SK-N-SH (cell line): ENCODE results near the gene PTGIR. TPM values are rescaled to one million over a fixed set of nuclear protein-coding genes. Genes with fewer than 3 reads are reported as not detected.

Experiments
- CTCF ChIA-PET: fragments of 300-600, 350-600 bp; formaldehyde crosslinking; extraction: SDS; loops from one replicate; lab custom pipeline; 2021; lab: Yijun Ruan, JAX
- POLR2A ChIA-PET: fragments of 350-600 bp; sonication (Branson Sonifier 250); formaldehyde crosslinking; extraction: SDS; loops from one replicate; lab custom pipeline; 2020; ENCODE audit warnings: antibody characterized with exemption, inconsistent platforms; lab: Yijun Ruan, JAX
- DNase-seq: peaks from one replicate; pipeline ENCODE4 v3.0.0; 2012
- H2AFZ ChIP-seq: fragments of 200-600 bp; sonication (generic); 2 replicates; pipeline ENCODE4 v1.8.1; 2016; ENCODE audit warnings: antibody characterized with exemption, mild to moderate bottlenecking, low read depth
- H3F3A ChIP-seq: fragments of 200-600 bp; sonication (generic); replicated peaks from 2 replicates; pipeline ENCODE3; 2016; ENCODE audit warnings: antibody characterized with exemption, mild to moderate bottlenecking; ENCODE audit not compliant: insufficient read depth
- H3K27ac ChIP-seq, 2 experiments: fragments of 200-500 bp in 1 of 2; fragments of 200-600 bp in 1 of 2; sonication (Bioruptor generic) in 1 of 2; sonication (generic), shearing (Covaris generic) in 1 of 2; 2 replicates each; pipeline versions ENCODE4 v1.5.1 to v1.6.1; 2014 to 2016; ENCODE audit warnings: low read depth in 2 of 2, inconsistent platforms in 1 of 2, low read length in 1 of 2, mild to moderate bottlenecking in 1 of 2, mixed read lengths in 1 of 2
- H3K27me3 ChIP-seq: fragments of 200-600 bp; sonication (generic), shearing (Covaris generic); 2 replicates; pipeline ENCODE4 v1.6.1; 2016; ENCODE audit warnings: mixed run types; ENCODE audit not compliant: insufficient read depth
- H3K36me3 ChIP-seq, 2 experiments: fragments of 200-500 bp in 1 of 2; fragments of 200-600 bp in 1 of 2; sonication (Bioruptor generic) in 1 of 2; sonication (generic) in 1 of 2; replicated peaks in 1 of 2; 2 replicates each; pipeline versions ENCODE3 to v1.5.1; 2014 to 2016; ENCODE audit warnings: low read length in 1 of 2, mild to moderate bottlenecking in 1 of 2; ENCODE audit not compliant: insufficient read depth in 2 of 2, control insufficient read depth in 1 of 2
- H3K4me1 ChIP-seq, 2 experiments: fragments of 200-500 bp in 1 of 2; fragments of 200-600 bp in 1 of 2; sonication (Bioruptor generic) in 1 of 2; sonication (generic), shearing (Covaris generic) in 1 of 2; 2 replicates each; pipeline versions ENCODE4 v1.5.1 to v1.6.1; 2014 to 2016; ENCODE audit warnings: low read depth in 1 of 2, low read length in 1 of 2, mixed run types in 1 of 2; ENCODE audit not compliant: insufficient read depth in 2 of 2, control insufficient read depth in 1 of 2
- H3K4me2 ChIP-seq: fragments of 200-600 bp; sonication (generic), shearing (Covaris generic); 2 replicates; pipeline ENCODE4 v1.6.1; 2017; ENCODE audit warnings: mixed run types
- H3K4me3 ChIP-seq, 2 experiments: fragments of 200-500 bp in 1 of 2; fragments of 200-600 bp in 1 of 2; sonication (Bioruptor generic) in 1 of 2; sonication (generic), shearing (Covaris generic) in 1 of 2; 2 replicates each; pipeline versions ENCODE4 v1.5.1 to v1.8.1; 2014 to 2016; ENCODE audit warnings: low read depth in 2 of 2, inconsistent platforms in 1 of 2, low read length in 1 of 2, mild to moderate bottlenecking in 1 of 2, mixed read lengths in 1 of 2, moderate library complexity in 1 of 2
- H3K79me2 ChIP-seq: fragments of 200-600 bp; sonication (generic); 2 replicates; pipeline ENCODE4 v1.8.1; 2017; ENCODE audit warnings: mild to moderate bottlenecking; ENCODE audit not compliant: insufficient read depth
- H3K9ac ChIP-seq: fragments of 200-600 bp; sonication (generic); 2 replicates; pipeline ENCODE4 v1.6.1; 2017; ENCODE audit warnings: mixed run types
- H3K9me2 ChIP-seq: fragments of 200-600 bp; sonication (generic); 2 replicates; pipeline ENCODE4 v1.6.1; 2017; ENCODE audit warnings: mixed run types
- H3K9me3 ChIP-seq: fragments of 200-600 bp; sonication (generic); 2 replicates; pipeline ENCODE4 v1.6.1; 2017; ENCODE audit warnings: mixed run types, mild to moderate bottlenecking, moderate library complexity
- H4K20me1 ChIP-seq: fragments of 200-600 bp; sonication (generic); 2 replicates; pipeline ENCODE4 v1.6.1; 2017; ENCODE audit warnings: mild to moderate bottlenecking, mixed run types; ENCODE audit not compliant: insufficient read depth
- CHD2 ChIP-seq: fragments of 150-350 bp; IDR thresholded peaks from 2 replicates; pipeline ENCODE4 v1.6.1; 2018; ENCODE audit warnings: low read length; ENCODE audit not compliant: partially characterized antibody
- ELF1 ChIP-seq: IDR thresholded peaks from 2 replicates; pipeline ENCODE4 v1.4.0; 2012
- EP300 ChIP-seq, 2 experiments: IDR thresholded peaks; 2 replicates each; pipeline versions ENCODE4 v1.4.0 to v1.6.1; 2012; ENCODE audit warnings: borderline replicate concordance in 1 of 2, low read depth in 1 of 2, low read length in 1 of 2
- EZH2phosphoT487 ChIP-seq: fragments of 200-600 bp; sonication (generic); IDR thresholded peaks from 2 replicates; pipeline ENCODE4 v1.6.1; 2017; ENCODE audit warnings: low read depth, mixed run types, mild to moderate bottlenecking, antibody characterized with exemption, moderate library complexity, borderline replicate concordance
- FOXM1 ChIP-seq: IDR thresholded peaks from 2 replicates; pipeline ENCODE4 v1.4.0; 2012; ENCODE audit warnings: low read depth, mild to moderate bottlenecking
- GATA2 ChIP-seq: sonication (generic); formaldehyde crosslinking; IDR thresholded peaks from 2 replicates; pipeline ENCODE4 v1.5.0; 2020; ENCODE audit warnings: mild to moderate bottlenecking, missing genetic modification reagents
- NFIC ChIP-seq: IDR thresholded peaks from 2 replicates; pipeline ENCODE4 v1.4.0; 2012; ENCODE audit warnings: borderline replicate concordance
- NRF1 ChIP-seq: IDR thresholded peaks from 2 replicates; pipeline ENCODE4 v1.6.1; 2012; ENCODE audit warnings: low read depth, mild to moderate bottlenecking, low read length
- POLR2AphosphoS5 ChIP-seq: IDR thresholded peaks from 2 replicates; pipeline ENCODE4 v1.6.1; 2012; ENCODE audit warnings: low read depth, low read length
- RFX5 ChIP-seq: IDR thresholded peaks from 2 replicates; pipeline ENCODE4 v1.6.1; 2012; ENCODE audit warnings: mild to moderate bottlenecking, improper control_type of control experiment, low read length
- TEAD4 ChIP-seq: IDR thresholded peaks from 2 replicates; pipeline ENCODE4 v1.4.0; 2012; ENCODE audit warnings: mild to moderate bottlenecking, borderline replicate concordance; ENCODE audit not compliant: insufficient read depth
- YY1 ChIP-seq: IDR thresholded peaks from 2 replicates; pipeline ENCODE4 v1.4.0; 2012; ENCODE audit warnings: low read depth, mild to moderate bottlenecking
- WGBS: methylation state at CpG from one replicate; pipeline ENCODE4 v1.1.6; 2017; ENCODE audit warnings: low lambda C conversion rate; 5-methylcytosine and 5-hydroxymethylcytosine counted together
- polyA plus RNA-seq, 3 experiments: library from polyadenylated mRNA; depleted of rRNA; stranded (reverse); fragments of >200 nt; gene quantifications; 2 replicates each; pipeline ENCODE4 v1.2.3, GENCODE V29; 2012
- TF ChIP-seq, protein P1 (sequence below): IDR thresholded peaks from 2 replicates; pipeline ENCODE4 v1.4.0; 2012; ENCODE audit warnings: low read depth, borderline replicate concordance
- TF ChIP-seq, protein P2 (sequence below): IDR thresholded peaks from 2 replicates; pipeline ENCODE4 v1.4.0; 2012; ENCODE audit warnings: low read depth, borderline replicate concordance

PTGIR gene
- polyA plus RNA-seq, 1 of the 3 experiments (the other 2 are of a cell fraction), result 2.5 TPM

DNA sequence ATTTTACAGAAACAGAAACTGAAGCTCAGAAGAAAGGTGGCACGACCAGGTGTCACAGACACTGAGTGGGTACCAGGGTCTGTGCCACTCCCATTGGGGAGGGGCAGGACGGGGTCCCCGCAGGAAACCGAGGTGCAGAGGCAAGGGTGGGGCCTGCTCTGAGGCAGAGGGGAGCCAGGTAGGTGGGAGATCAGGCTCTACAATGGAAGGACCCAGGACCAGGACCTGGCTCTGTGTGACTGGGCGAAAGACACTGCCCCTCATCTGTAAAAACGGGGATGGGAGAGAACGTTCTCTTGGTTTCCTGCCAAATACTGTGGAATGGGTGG is 2.8 kb downstream of the PTGIR start:
- TF ChIP-seq NRF1 (no peak), EP300 (IDR thresholded peaks at IDR 0.05; ENCODE audit: borderline replicate concordance in 1 of 2, low read depth in 1 of 2, low read length in 1 of 2) (no peak), ELF1 (no peak), TEAD4 (no peak), FOXM1 (no peak), CHD2 (no peak), POLR2AphosphoS5 (no peak), YY1 (no peak), NFIC (no peak), GATA2 (CRISPR knock-in tag) (no peak), EZH2phosphoT487 (no peak), RFX5 (no peak)
- TF ChIP-seq, protein P1, sequence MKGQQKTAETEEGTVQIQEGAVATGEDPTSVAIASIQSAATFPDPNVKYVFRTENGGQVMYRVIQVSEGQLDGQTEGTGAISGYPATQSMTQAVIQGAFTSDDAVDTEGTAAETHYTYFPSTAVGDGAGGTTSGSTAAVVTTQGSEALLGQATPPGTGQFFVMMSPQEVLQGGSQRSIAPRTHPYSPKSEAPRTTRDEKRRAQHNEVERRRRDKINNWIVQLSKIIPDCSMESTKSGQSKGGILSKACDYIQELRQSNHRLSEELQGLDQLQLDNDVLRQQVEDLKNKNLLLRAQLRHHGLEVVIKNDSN, result no peak
- TF ChIP-seq, protein P2, sequence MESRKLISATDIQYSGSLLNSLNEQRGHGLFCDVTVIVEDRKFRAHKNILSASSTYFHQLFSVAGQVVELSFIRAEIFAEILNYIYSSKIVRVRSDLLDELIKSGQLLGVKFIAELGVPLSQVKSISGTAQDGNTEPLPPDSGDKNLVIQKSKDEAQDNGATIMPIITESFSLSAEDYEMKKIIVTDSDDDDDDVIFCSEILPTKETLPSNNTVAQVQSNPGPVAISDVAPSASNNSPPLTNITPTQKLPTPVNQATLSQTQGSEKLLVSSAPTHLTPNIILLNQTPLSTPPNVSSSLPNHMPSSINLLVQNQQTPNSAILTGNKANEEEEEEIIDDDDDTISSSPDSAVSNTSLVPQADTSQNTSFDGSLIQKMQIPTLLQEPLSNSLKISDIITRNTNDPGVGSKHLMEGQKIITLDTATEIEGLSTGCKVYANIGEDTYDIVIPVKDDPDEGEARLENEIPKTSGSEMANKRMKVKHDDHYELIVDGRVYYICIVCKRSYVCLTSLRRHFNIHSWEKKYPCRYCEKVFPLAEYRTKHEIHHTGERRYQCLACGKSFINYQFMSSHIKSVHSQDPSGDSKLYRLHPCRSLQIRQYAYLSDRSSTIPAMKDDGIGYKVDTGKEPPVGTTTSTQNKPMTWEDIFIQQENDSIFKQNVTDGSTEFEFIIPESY, result no peak
- TF ChIP-seq, all 33 proteins: peak for 0
- no peaks in the 10 kb centered on the region for H3K27me3 ChIP-seq
- peaks cover 16 to 71% of the 10 kb centered on the region in 2 experiments for H3K4me1 ChIP-seq
- H3K36me3 ChIP-seq, result no peaks in the 10 kb centered on the region
- peaks cover 14% of the 10 kb centered on the region for H3F3A ChIP-seq
- H3K27ac ChIP-seq, result peak overlapping the region in 1 of 2 experiments; percentile 97; a peak in 2 of 4 replicates
- DNase-seq, result peak; percentile 57
- no peaks in the 10 kb centered on the region for H3K9me2 ChIP-seq
- H3K9ac ChIP-seq, result no peak overlapping the region
- no peak overlapping the region for H3K4me2 ChIP-seq
- ChIA-PET CTCF (interaction anchor here (0.6 to 23.7 kb wide), 6 partner anchors 11 to 92 kb away, joined by 3 to 471 read pairs (median 6); partner anchors contain the start of genes CALM3 and DACT3), POLR2A (interaction anchor here (0.7 to 3.7 kb wide), 3 partner anchors 11 to 37 kb away, joined by 3 to 100 read pairs (median 3); partner anchors contain the start of gene GNG8)
- WGBS, result 63% methylated on average over 7 of the region's 7 CpGs
- H3K9me3 ChIP-seq, result no peaks in the 10 kb centered on the region
- H3K79me2 ChIP-seq, result no peaks in the 10 kb centered on the region
- no peak overlapping the region for H2AFZ ChIP-seq
- peak overlapping the region in 1 of 2 experiments; percentile 52; a peak in 2 of 4 replicates for H3K4me3 ChIP-seq
- H4K20me1 ChIP-seq, result no peaks in the 10 kb centered on the region
